GM19043 (cell line): ENCODE measurements around the gene NLGN1.

Source experiments
- ATAC-seq: cut with Tn5 transposase; IDR thresholded peaks from one replicate; pipeline ENCODE4 v1.9.1; 2021; ENCODE audit warnings: low read depth; ENCODE audit not compliant: unreplicated experiment

NLGN1 gene

GRCh38 chr3:173938616-173939015 is 541.1 kb downstream of the NLGN1 start:
- ATAC-seq, result no peak

GRCh38 chr3:173939331-173939730 is 541.8 kb downstream of the NLGN1 start:
- no peak for ATAC-seq

GRCh38 chr3:173943264-173943663 is 545.7 kb downstream of the NLGN1 start:
- ATAC-seq, result no peak

- ATAC-seq, result no peak
These were observed 547.6 kb downstream of the NLGN1 start for GRCh38 chr3:173945170-173945569.

GRCh38 chr3:173945806-173946205 is 548.3 kb downstream of the NLGN1 start:
- no peak for ATAC-seq

- ATAC-seq, result no peak
These were observed 557.1 kb downstream of the NLGN1 start for GRCh38 chr3:173954647-173955046.

GRCh38 chr3:173957646-173958045 is 560.1 kb downstream of the NLGN1 start:
- ATAC-seq, result no peak

- ATAC-seq, result no peak
These were observed 561.3 kb downstream of the NLGN1 start for GRCh38 chr3:173958805-173959204.

GRCh38 chr3:173970281-173970680 is 572.7 kb downstream of the NLGN1 start:
- no peak for ATAC-seq

- no peak for ATAC-seq
These were observed 578.7 kb downstream of the NLGN1 start for GRCh38 chr3:173976281-173976680.

- ATAC-seq, result no peak
These were observed 580.2 kb downstream of the NLGN1 start for GRCh38 chr3:173977747-173978146.

GRCh38 chr3:173983343-173983742 is 585.8 kb downstream of the NLGN1 start:
- no peak for ATAC-seq

- no peak for ATAC-seq
These were observed 589.4 kb downstream of the NLGN1 start for GRCh38 chr3:173986861-173987410.

- no peak for ATAC-seq
These were observed 591.4 kb downstream of the NLGN1 start for GRCh38 chr3:173988909-173989308.

- ATAC-seq, result no peak
These were observed 594.9 kb downstream of the NLGN1 start for GRCh38 chr3:173992416-173992815.

- ATAC-seq, result no peak
These were observed 595.8 kb downstream of the NLGN1 start for GRCh38 chr3:173993299-173993698.

GRCh38 chr3:174000675-174001074 is 603.1 kb downstream of the NLGN1 start:
- no peak for ATAC-seq

- no peak for ATAC-seq
These were observed 605.0 kb downstream of the NLGN1 start for GRCh38 chr3:174002543-174002942.

GRCh38 chr3:174010907-174011306 is 613.4 kb downstream of the NLGN1 start:
- no peak for ATAC-seq

GRCh38 chr3:174016186-174016585 is 618.6 kb downstream of the NLGN1 start:
- no peak for ATAC-seq

GRCh38 chr3:174020156-174020555 is 622.6 kb downstream of the NLGN1 start:
- ATAC-seq, result no peak

- ATAC-seq, result no peak
These were observed 625.9 kb downstream of the NLGN1 start for GRCh38 chr3:174023421-174023820.

- ATAC-seq, result no peak
These were observed 631.1 kb downstream of the NLGN1 start for GRCh38 chr3:174028673-174029072.
